Kasumi-1 (cell line): ENCODE results near the gene PIGT.

Experiments used
- DNase-seq, 2 experiments: peaks; one replicate each; lab custom pipeline; 2025; lab: John Stamatoyannopoulos, UW

PIGT gene

GRCh38 chr20:45415822-45416637 is at the start of gene PIGT:
Gene PIGT (plus strand): TSS chr20:45416141. CDS start chr20:45416157, 16 bp downstream.
- DNase-seq, result peak; percentile 92 to 93

GRCh38 chr20:45366192-45366591 is 49.7 kb upstream of the PIGT start:
- no peak for DNase-seq

GRCh38 chr20:45366631-45367030 is 49.3 kb upstream of the PIGT start:
- DNase-seq, result no peak

GRCh38 chr20:45367126-45367525 is 48.8 kb upstream of the PIGT start:
- no peak for DNase-seq

- DNase-seq, result peak; percentile 66 to 68
These were observed 47.5 kb upstream of the PIGT start for GRCh38 chr20:45368221-45368980.

- DNase-seq, result no peak
These were observed 45.3 kb upstream of the PIGT start for GRCh38 chr20:45370571-45371160.

GRCh38 chr20:45372241-45372640 is 43.7 kb upstream of the PIGT start:
- DNase-seq, result no peak

GRCh38 chr20:45372646-45373352 is 43.1 kb upstream of the PIGT start:
- no peak for DNase-seq

- DNase-seq, result peak; percentile 86 to 87
These were observed 42.4 kb upstream of the PIGT start for GRCh38 chr20:45373353-45374100.

GRCh38 chr20:45374101-45374467 is 41.9 kb upstream of the PIGT start:
- no peak for DNase-seq

- no peak for DNase-seq
These were observed 41.0 kb upstream of the PIGT start for GRCh38 chr20:45374966-45375365.

- DNase-seq, result no peak
These were observed 38.7 kb upstream of the PIGT start for GRCh38 chr20:45377269-45377668.

GRCh38 chr20:45378191-45378590 is 37.8 kb upstream of the PIGT start, which contains the start of gene TP53TG5:
Gene TP53TG5 (minus strand): TSS chr20:45378325. CDS start chr20:45378236, 89 bp downstream.
- DNase-seq, result no peak

GRCh38 chr20:45387274-45387673 is 28.7 kb upstream of the PIGT start:
- no peak for DNase-seq

GRCh38 chr20:45390931-45391330 is 25.0 kb upstream of the PIGT start:
- no peak for DNase-seq

GRCh38 chr20:45391559-45391958 is 24.4 kb upstream of the PIGT start:
- DNase-seq, result no peak

- no peak for DNase-seq
These were observed 23.2 kb upstream of the PIGT start for GRCh38 chr20:45392733-45393132.

- DNase-seq, result no peak
These were observed 21.5 kb upstream of the PIGT start for GRCh38 chr20:45394221-45395113.

GRCh38 chr20:45395114-45395415 is 20.9 kb upstream of the PIGT start:
- no peak for DNase-seq

GRCh38 chr20:45399018-45399417 is 16.9 kb upstream of the PIGT start:
- DNase-seq, result no peak
